HG02759 (cell line): Measurements from ENCODE around the gene LRRC8A.
"Not testable (repeated sequence)": the region's sequence is repeated elsewhere in the genome, so short reads cannot be mapped to it uniquely, and the experiment has no call there.

Experiments
- ATAC-seq: cut with Tn5 transposase; IDR thresholded peaks from one replicate; pipeline ENCODE4 v1.9.1; 2021; ENCODE audit warnings: mild to moderate bottlenecking, moderate library complexity; ENCODE audit not compliant: unreplicated experiment

Gene LRRC8A

DNA sequence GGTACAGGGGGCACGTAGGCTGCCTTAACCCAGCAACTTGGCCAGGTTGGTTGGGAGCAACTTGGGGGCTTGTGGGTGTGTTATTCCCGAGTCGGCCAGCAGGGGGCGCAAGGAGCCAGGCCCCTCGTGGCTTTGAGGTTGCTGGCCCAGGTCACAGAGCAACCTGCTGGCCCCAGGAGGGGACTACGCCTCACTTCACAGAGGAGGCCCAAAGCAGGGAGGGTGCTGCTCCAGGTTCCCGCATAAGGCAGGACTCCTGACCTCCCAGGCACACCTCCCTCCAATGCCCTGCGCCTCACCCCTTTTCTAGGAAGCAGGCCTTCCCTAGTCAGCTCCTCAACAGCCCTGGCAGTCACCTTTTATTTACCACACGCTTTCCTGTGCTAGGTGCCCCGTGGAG is 18.3 kb upstream of the LRRC8A start:
- no peak for ATAC-seq

DNA sequence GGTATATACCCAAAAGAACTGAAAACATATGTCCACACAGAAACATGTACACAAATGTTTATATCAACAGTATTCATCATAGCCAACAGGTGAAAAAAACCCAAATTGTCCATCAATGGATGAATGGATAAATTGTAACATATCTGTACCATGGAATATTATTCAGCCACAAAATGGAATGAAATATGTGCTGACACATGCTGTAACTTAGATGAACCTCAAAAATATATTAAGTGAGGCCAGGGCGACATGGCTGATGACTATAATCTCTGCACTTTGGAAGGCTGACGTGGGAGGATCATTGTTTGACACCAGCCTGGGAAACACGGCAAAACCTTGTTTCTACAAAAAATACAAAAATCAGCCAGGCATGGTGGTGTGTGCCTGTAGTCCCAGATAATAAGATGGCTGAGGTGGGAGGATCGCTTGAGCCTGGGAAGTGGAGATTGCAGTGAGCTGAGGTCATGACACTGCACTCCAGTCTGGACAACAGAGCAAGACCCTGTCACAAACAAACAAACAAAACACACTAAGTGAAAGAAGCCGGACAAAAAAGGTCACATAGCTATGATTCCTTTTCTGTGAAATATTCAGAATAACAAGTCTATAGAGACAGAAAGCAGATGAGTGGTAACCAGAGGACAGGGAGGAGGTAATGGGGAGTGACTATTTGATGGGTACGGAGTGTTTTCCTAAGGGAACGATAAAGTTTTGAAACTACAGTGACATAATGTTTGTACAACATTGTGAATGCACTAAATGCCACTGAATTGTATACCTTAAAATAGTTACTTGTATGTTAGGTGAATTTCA is 11.6 kb upstream of the LRRC8A start:
- no peak for ATAC-seq

GRCh38 chr9:128870941-128871265 is 11.0 kb upstream of the LRRC8A start:
- not testable (repeated sequence) for ATAC-seq

- no peak for ATAC-seq
These were observed 4.1 kb upstream of the LRRC8A start for GRCh38 chr9:128877852-128878251.

- ATAC-seq, result no peak
These were observed 1.0 kb downstream of the LRRC8A start for GRCh38 chr9:128882677-128883603.

GRCh38 chr9:128884164-128884563 is 2.2 kb downstream of the LRRC8A start:
- ATAC-seq, result no peak

DNA sequence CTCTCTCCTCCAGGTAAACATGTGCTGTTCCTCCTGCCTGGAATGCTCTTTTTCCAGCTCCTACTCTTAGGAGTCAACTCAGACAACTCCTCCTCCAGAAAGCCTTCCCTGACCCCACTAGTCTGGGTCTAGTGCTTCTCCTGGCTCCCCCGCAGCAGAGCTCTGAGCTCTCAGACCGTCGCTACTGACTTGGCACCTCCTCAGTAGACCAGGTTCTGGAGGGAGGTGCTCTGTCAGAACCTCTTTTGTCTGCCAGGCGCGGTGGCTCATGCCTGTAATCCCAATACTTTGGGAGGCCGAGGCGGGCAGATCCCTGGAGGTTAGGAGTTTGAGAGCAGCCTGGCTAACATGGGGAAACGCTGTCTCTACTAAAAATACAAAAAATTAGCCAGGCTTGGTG is 3.4 kb downstream of the LRRC8A start:
- no peak for ATAC-seq

DNA sequence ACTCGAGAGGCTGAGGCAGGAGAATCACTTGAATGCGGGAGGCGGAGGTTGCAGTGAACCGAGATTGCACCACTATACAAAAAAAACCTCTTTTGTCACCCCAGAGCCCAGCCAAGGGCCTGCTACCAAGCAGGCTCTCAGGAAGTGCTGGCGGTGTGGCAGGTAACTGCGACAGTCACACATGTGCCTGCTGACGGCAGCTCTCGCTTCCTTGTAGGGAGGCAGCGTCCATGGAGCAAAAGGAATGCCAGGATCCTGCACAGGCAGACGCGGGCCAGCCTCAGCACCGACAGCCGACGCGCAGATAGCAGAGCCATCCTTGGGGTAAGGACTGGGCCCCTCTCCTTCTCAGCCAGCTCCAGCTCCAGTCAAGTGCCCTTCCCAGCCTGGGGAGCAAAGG is 3.9 kb downstream of the LRRC8A start:
- no peak for ATAC-seq

GRCh38 chr9:128886211-128886891 is 4.4 kb downstream of the LRRC8A start:
- no peak for ATAC-seq

GRCh38 chr9:128887049-128887448 is 5.1 kb downstream of the LRRC8A start:
- ATAC-seq, result no peak

DNA sequence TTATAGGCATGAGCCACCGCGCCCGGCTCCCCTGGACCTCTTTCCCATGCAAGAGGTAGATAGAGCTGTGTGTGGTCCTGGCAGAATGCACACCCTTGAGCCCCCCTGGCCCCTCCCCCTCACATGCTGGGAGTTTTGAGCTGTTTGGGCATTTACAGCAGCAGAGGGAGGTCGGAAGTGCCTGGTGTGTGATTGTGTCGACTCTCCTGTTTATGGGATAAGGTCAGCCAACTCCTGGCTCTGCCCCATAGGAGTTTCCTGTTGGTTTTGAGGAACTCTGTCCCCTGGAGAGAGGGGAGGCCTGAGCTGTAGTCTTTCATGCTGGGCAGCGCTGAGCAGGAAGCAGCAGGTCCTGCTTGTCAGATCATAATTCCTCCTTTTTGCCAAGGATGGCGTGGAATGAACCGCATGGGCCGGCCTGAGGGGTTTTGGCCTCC is 6.0 kb downstream of the LRRC8A start:
- no peak for ATAC-seq

GRCh38 chr9:128891321-128892220 is 9.6 kb downstream of the LRRC8A start:
- ATAC-seq, result no peak

DNA sequence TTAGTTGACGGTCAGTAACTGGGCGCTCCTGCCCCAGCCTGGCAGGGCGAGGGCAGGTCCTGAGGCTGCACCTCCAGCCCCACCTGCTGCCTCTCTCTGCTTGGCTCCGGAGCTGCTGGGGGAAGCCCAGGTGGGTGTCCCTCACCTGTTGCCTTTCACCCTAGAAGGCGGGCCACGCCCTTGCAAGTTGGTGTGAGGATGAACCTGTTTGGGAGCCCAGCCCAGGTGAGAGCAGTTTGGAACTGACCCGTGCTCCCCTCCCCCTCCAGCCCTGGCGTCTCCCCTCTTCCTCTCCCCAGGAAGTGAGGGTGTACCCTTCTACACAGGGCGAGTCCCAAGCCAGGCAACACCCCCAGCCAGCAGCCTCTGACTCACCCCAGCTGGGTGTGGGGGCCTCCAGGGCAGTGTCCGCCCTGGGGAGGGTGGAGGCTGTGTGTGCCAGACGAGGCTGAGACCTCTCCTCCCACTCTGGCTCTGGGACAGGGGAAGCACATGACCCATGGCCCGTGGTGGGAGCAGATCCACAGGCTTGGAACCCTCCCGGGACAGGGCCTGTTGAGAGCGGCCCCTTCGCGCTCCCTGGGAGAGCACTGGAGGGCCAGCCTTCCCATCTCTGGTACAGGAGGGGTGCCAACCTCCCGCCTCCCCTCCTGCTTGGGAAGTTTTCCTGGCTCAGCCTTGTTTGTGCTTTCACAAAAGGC is 10.4 kb downstream of the LRRC8A start:
- ATAC-seq, result no peak

GRCh38 chr9:128893354-128893753 is 11.4 kb downstream of the LRRC8A start:
- ATAC-seq, result no peak

GRCh38 chr9:128894764-128895163 is 12.8 kb downstream of the LRRC8A start:
- no peak for ATAC-seq

DNA sequence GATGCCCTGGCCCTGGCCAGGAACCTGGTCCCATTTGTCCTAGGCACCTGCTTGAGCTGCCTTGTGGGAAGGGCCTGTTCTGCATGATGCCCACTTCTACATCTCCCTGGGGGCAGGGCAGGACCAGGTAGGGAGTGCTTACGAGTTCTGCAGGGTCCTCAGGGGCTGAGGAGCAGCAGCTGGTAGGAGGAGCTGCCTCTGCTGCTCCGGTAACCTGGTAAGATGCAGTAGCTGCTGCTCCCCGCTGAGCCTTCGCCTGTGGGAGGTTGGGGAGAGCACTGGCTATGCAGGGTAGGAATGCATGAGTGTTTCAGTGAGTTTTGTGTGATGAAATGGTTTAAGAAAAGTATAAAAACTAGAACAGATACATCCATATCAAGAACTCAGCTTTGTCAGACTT is 13.6 kb downstream of the LRRC8A start:
- no peak for ATAC-seq

GRCh38 chr9:128898382-128898781 is 16.4 kb downstream of the LRRC8A start:
- no peak for ATAC-seq

DNA sequence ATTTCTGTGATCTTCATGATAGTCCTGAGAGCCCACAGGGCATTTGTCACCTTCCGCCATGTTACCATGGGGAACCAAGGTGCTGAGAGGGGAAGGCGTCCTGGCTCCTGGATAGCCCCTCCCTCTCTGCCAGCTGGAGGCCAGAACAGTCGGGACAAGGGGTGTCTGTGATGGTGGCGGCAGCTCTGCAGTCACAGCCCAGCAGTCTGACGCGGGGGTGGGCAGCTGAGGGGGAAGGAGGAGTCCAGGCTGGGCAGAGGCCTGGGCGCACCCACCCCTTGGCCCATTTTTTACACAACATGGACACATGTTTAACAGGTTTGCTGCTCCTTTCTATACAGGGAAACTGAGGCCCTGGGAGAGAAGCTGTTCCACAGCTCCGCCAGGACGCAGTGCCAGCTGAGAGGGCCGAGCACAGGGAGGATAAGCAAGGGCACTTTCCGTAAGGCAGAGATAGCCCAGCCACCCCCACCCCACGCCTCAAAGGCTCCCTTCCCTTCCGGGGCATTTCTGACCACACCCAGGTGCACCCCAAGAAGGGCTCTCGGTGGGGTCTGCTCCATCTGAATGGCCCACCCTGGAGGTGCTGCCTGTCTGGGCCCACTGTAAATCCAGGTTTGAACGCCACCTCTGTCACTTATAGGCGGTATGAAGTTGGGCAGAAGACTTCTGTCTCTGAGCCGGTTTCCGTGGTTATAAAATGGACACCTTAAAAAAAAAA is 17.1 kb downstream of the LRRC8A start:
- no peak for ATAC-seq
